Glutamatergic neuron (in vitro differentiated cells): ENCODE measurements around the gene WDR91. TPM values are rescaled to one million over a fixed set of nuclear protein-coding genes. Genes with fewer than 3 reads are reported as not detected.

Source experiments
- DNase-seq: peaks from one replicate; pipeline ENCODE4 v3.0.0; 2022
- H3K27ac Mint-ChIP-seq: one replicate; pipeline ENCODE4 v1.8.0; 2020; ENCODE audit warnings: mild to moderate bottlenecking, mixed read lengths, inconsistent platforms; ENCODE audit not compliant: unreplicated experiment
- H3K27me3 Mint-ChIP-seq: one replicate; pipeline ENCODE4 v1.8.0; 2020; ENCODE audit warnings: mild to moderate bottlenecking, moderate library complexity, mixed read lengths, inconsistent platforms; ENCODE audit not compliant: unreplicated experiment
- H3K36me3 Mint-ChIP-seq: one replicate; pipeline ENCODE4 v1.8.0; 2020; ENCODE audit warnings: mild to moderate bottlenecking, mixed read lengths, inconsistent platforms; ENCODE audit not compliant: unreplicated experiment
- H3K4me1 Mint-ChIP-seq: one replicate; pipeline ENCODE4 v1.8.0; 2020; ENCODE audit warnings: mild to moderate bottlenecking, low read depth, mixed read lengths, inconsistent platforms; ENCODE audit not compliant: unreplicated experiment
- H3K4me3 Mint-ChIP-seq: one replicate; pipeline ENCODE4 v1.8.0; 2020; ENCODE audit warnings: mild to moderate bottlenecking, mixed read lengths, inconsistent platforms; ENCODE audit not compliant: unreplicated experiment
- H3K9me3 Mint-ChIP-seq: one replicate; pipeline ENCODE4 v1.8.0; 2020; ENCODE audit warnings: mild to moderate bottlenecking, moderate library complexity, mixed read lengths, inconsistent platforms; ENCODE audit not compliant: unreplicated experiment
- total RNA-seq: library from RNA; stranded (reverse); fragmentation: NEBNext Ultra II Directional; extraction: Animal tissue kit (Norgen Biotek cat#: 25700); gene quantifications from one replicate; pipeline ENCODE4 v1.2.1, GENCODE V29; 2021; ENCODE audit not compliant: unreplicated experiment
- TF ChIP-seq, protein P1 (sequence below): fragments of 200-600 bp; sonication (generic); IDR thresholded peaks from one replicate; pipeline ENCODE4 v1.5.0; 2021; ENCODE audit not compliant: partially characterized antibody, unreplicated experiment

WDR91 gene
- total RNA-seq, 1 donor from 2014 or later: 24.5 TPM

DNA sequence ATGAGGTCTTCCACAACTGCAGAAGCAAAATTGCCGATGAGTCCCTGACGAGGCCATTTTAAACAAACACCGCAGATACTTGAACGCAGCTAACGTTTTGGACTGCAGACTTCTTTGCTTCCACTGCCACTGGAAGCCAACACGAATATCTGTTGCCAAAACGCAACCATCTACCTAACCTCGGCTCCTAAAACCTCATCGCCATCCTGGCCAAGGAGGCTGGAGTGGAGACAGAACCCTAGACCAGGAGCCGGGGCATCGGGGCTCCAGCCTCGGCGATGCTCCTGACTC lies 493 bp downstream of the WDR91 start:
- peaks cover 6% of the 10 kb centered on the region for H3K4me1 Mint-ChIP-seq

DNA sequence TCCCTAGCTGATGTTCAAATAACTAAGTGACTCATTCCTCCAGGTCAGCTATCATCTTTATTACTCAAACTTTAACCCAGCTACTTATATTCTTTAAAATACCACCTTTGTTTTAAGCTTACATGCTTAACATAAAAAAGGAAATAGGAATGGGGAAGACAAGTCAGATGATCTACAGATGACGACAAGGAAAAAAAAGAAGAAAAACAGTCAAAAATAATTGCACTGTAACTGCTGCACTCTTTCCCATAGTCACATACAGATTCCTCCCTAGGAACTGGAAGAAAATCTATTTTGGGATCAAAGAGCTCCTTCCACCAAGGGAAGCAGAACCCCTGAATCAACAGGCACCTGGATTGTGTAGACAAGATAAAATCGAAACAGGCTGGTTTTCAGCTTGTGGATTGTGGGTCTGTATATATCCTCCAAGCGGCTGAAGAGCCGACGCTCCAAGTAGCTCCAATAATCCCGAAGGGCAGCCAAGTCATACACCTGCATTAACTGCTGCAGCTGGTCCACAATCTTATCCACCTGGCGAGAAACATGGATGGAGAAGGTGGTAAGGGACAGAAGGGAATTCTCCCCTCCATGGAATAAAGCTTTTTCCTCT lies 2.0 kb downstream of the WDR91 start:
- Mint-ChIP-seq H3K9me3 (no peaks in the 10 kb centered on the region), H3K36me3 (no peaks in the 10 kb centered on the region), H3K4me3 (no peak overlapping the region), H3K27me3 (no peaks in the 10 kb centered on the region), H3K27ac (no peak overlapping the region), H3K4me1 (peaks cover 6% of the 10 kb centered on the region)
- DNase-seq: no peak
- TF ChIP-seq, protein P1, sequence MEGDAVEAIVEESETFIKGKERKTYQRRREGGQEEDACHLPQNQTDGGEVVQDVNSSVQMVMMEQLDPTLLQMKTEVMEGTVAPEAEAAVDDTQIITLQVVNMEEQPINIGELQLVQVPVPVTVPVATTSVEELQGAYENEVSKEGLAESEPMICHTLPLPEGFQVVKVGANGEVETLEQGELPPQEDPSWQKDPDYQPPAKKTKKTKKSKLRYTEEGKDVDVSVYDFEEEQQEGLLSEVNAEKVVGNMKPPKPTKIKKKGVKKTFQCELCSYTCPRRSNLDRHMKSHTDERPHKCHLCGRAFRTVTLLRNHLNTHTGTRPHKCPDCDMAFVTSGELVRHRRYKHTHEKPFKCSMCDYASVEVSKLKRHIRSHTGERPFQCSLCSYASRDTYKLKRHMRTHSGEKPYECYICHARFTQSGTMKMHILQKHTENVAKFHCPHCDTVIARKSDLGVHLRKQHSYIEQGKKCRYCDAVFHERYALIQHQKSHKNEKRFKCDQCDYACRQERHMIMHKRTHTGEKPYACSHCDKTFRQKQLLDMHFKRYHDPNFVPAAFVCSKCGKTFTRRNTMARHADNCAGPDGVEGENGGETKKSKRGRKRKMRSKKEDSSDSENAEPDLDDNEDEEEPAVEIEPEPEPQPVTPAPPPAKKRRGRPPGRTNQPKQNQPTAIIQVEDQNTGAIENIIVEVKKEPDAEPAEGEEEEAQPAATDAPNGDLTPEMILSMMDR: no peak

More for the DNA sequence above, 493 bp downstream of the WDR91 start:
- peak overlapping the region; percentile 55 for H3K27ac Mint-ChIP-seq
- no peaks in the 10 kb centered on the region for H3K27me3 Mint-ChIP-seq
- DNase-seq: no peak
- no peaks in the 10 kb centered on the region for H3K36me3 Mint-ChIP-seq
- no peaks in the 10 kb centered on the region for H3K9me3 Mint-ChIP-seq
- peak overlapping the region; percentile 95 for H3K4me3 Mint-ChIP-seq
- TF ChIP-seq, protein P1: no peak

DNA sequence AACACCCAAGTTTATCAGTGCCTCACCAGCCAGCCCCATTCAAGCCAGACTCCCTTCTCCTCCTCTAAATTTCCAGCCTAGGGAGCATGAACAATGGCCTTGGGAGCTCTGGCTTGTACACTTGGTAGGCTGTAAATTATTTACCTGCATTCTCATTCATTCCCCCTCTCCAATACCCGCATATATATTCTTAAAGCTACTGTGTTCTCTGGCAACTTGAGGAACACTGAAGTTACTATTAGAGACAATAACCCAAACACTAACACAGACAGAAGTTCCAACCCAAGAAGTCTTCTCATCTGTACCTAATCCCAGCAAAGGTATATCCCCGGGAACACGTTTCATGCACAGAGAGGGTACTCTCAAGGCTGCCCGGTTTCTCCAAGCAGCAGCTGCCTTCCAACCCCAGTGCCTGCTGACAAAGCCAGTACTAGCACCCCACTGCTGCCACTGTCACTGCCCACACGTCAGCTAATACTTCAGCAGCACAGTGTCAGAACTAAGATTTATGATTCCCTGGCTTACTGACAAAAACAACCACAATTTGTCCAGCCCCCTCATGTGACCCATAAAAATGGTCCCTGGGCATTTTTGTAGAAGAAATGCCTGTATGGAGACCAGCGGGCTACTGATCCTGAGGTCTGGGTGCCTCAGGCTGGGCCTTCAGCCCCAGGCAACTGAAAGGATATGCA lies 3.1 kb downstream of the WDR91 start:
- no peak overlapping the region for H3K27ac Mint-ChIP-seq
- no peaks in the 10 kb centered on the region for H3K9me3 Mint-ChIP-seq
- H3K4me3 Mint-ChIP-seq: no peak overlapping the region
- H3K4me1 Mint-ChIP-seq: peaks cover 6% of the 10 kb centered on the region
- DNase-seq: no peak
- no peaks in the 10 kb centered on the region for H3K36me3 Mint-ChIP-seq
- TF ChIP-seq, protein P1: no peak
- no peaks in the 10 kb centered on the region for H3K27me3 Mint-ChIP-seq

DNA sequence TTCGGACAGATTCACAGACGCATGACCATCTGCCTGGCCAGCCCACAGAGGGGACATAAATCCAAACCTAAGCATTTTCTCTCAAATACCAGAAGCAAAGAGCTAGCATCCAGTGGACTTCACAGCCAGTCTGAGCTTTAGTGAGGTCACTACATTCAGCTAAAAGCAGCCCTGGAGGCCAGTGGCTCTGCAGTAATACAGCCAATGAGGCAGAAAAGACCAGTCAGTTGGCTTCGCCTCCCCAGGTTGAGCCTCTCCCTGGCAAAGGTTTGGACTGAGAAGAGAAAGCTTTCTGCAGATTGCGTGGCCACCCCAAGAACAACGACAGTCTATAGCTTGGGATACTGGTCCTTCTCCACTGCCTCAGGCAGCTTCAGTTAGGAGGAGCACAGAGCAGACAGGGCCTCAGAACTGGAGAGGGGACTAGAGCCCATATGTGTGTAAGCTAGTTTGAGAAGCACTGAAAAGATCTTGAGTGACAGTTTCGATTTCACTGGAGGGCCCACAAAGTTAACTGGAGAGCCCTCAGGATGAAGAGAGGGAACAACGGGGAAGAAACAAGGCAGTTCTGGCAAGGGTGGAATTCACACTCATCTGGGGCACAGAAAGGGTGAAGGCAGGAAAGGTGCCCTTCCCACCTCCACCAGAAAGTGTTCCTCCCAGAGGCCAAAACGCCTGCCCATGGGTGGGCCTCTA lies 3.8 kb downstream of the WDR91 start:
- Mint-ChIP-seq H3K4me3 (peak overlapping the region; percentile 28), H3K36me3 (no peaks in the 10 kb centered on the region), H3K9me3 (no peaks in the 10 kb centered on the region), H3K4me1 (peaks cover 10% of the 10 kb centered on the region), H3K27ac (no peak overlapping the region), H3K27me3 (no peaks in the 10 kb centered on the region)
- TF ChIP-seq, protein P1: no peak
- DNase-seq: no peak

DNA sequence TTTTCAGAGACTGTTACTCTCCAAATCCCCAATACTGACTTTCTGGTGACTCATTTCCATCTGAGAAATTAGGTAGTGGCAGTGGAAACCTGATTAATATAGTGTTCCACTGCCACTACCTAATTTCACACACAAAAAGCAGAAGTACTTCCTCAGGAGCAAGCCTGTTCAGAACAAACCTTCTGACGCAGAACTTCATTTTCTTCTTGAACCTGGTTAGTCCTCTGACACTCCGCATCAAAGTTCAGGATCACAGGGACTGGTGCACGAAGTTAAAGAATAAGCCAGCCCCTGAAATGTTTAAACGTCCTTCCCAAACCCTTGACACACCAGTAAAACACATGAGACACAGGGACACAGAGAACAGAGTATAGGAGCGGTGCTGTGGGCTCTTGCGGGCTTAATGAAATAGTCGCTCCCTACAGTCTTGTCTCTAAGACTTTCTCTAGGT lies 4.4 kb downstream of the WDR91 start:
- TF ChIP-seq, protein P1: no peak
- Mint-ChIP-seq H3K4me1 (peaks cover 10% of the 10 kb centered on the region), H3K27me3 (no peaks in the 10 kb centered on the region), H3K4me3 (no peak overlapping the region), H3K9me3 (no peaks in the 10 kb centered on the region), H3K27ac (no peak overlapping the region), H3K36me3 (no peaks in the 10 kb centered on the region)
- DNase-seq: no peak
